HepG2 (cell line): Measurements from ENCODE around the gene TMEM117. TPM values are rescaled to one million over a fixed set of nuclear protein-coding genes. Genes with fewer than 3 reads are reported as not detected.
A peak's percentile ranks its signal among the peaks of the same experiment; 100 is the strongest.

Source experiments
- ARID5B ChIP-seq: IDR thresholded peaks from 2 replicates; pipeline ENCODE4 v1.4.0; 2020; ENCODE audit warnings: mild to moderate bottlenecking, missing genetic modification reagents
- GATAD1 ChIP-seq: IDR thresholded peaks from 2 replicates; pipeline ENCODE4 v1.6.1; 2016; ENCODE audit warnings: missing genetic modification reagents, missing compliant biosample characterization
- HNF4A ChIP-seq: sonication (generic); formaldehyde crosslinking; IDR thresholded peaks from 2 replicates; pipeline ENCODE4 v1.4.0; 2020; ENCODE audit warnings: missing genetic modification reagents
- HNF4G ChIP-seq, 2 experiments: sonication (generic) in 1 of 2; formaldehyde crosslinking in 1 of 2; IDR thresholded peaks; 2 replicates each; pipeline versions ENCODE4 v1.4.0 to v1.6.1; 2011 to 2020; ENCODE audit warnings: borderline replicate concordance in 2 of 2, low read depth in 2 of 2, mild to moderate bottlenecking in 2 of 2, low read length in 1 of 2, missing genetic modification reagents in 1 of 2, moderate library complexity in 1 of 2
- KLF11 ChIP-seq: IDR thresholded peaks from 2 replicates; pipeline ENCODE4 v1.6.1; 2016; ENCODE audit warnings: missing compliant biosample characterization
- MBNL3 ChIP-seq: fragments of 250-450 bp; sonication (Bioruptor Pico); conservative IDR thresholded peaks from 2 replicates; pipeline ENCODE4 v1.8.0; 2022; ENCODE audit warnings: mild to moderate bottlenecking, inconsistent platforms
- MEIS2 ChIP-seq: sonication (generic); formaldehyde crosslinking; IDR thresholded peaks from 2 replicates; pipeline ENCODE4 v1.9.0; 2021; ENCODE audit warnings: mild to moderate bottlenecking, missing genetic modification reagents
- NCOR1 ChIP-seq: fragments of 200-600 bp; sonication (generic); IDR thresholded peaks from 2 replicates; pipeline ENCODE4 v1.7.0; 2017; ENCODE audit warnings: antibody characterized with exemption, low read length, borderline replicate concordance
- PRPF4 ChIP-seq: fragments of 200-400 bp; formaldehyde crosslinking; IDR thresholded peaks from 2 replicates; pipeline ENCODE4 v1.6.1; 2016; ENCODE audit warnings: low read length, low read depth; ENCODE audit not compliant: poor library complexity, severe bottlenecking
- SMARCE1 ChIP-seq: fragments of 450-650 bp; IDR thresholded peaks from 2 replicates; pipeline ENCODE4 v1.6.1; 2017; ENCODE audit warnings: borderline replicate concordance
- ZFY ChIP-seq: sonication (generic); formaldehyde crosslinking; IDR thresholded peaks from 2 replicates; pipeline ENCODE4 v1.4.0; 2020; ENCODE audit warnings: missing genetic modification reagents
- ZNF280B ChIP-seq: sonication (generic); formaldehyde crosslinking; IDR thresholded peaks from 2 replicates; pipeline ENCODE4 v1.5.0; 2020; ENCODE audit warnings: missing genetic modification reagents, mild to moderate bottlenecking, borderline replicate concordance
- ZNF563 ChIP-seq: sonication (generic); formaldehyde crosslinking; IDR thresholded peaks from 2 replicates; pipeline ENCODE4 v1.8.0; 2022; ENCODE audit warnings: mild to moderate bottlenecking, moderate library complexity, missing genetic modification reagents
- polyA plus RNA-seq, 8 experiments: library from polyadenylated mRNA; depleted of rRNA in 3 of 8; stranded (reverse) in 7 of 8; unstranded in 1 of 8; fragments of >200 nt; fragmentation: Illumina TruSeq in 4 of 8; extraction: Trizol in 4 of 8; gene quantifications; 2 replicates each; pipeline versions ENCODE4 v1.2.1 to v1.2.3, GENCODE V29; 2011 to 2016; ENCODE audit warnings: low read depth in 4 of 8, missing spikeins in 1 of 8, mixed read lengths in 1 of 8; ENCODE audit not compliant: insufficient read depth in 1 of 8
- total RNA-seq, 5 experiments: library from RNA; depleted of rRNA; stranded (reverse); fragments of >200 nt; fragmentation: Illumina TruSeq; extraction: Trizol; gene quantifications; 2 replicates each; pipeline ENCODE4 v1.2.3, GENCODE V29; 2016; ENCODE audit warnings: low read depth in 1 of 5
- TF ChIP-seq, protein P1 (sequence below): sonication (generic); formaldehyde crosslinking; IDR thresholded peaks from 2 replicates; pipeline ENCODE4 v1.5.1; 2020; ENCODE audit warnings: missing genetic modification reagents, mild to moderate bottlenecking, borderline replicate concordance
- TF ChIP-seq, protein P2 (sequence below): sonication (generic); formaldehyde crosslinking; IDR thresholded peaks from 2 replicates; pipeline ENCODE4 v1.4.0; 2020; ENCODE audit warnings: missing genetic modification reagents, borderline replicate concordance
- TF ChIP-seq, protein P3 (sequence below): sonication (generic); formaldehyde crosslinking; IDR thresholded peaks from 2 replicates; pipeline ENCODE4 v1.4.0; 2020; ENCODE audit warnings: low read depth, mild to moderate bottlenecking, missing genetic modification reagents
- TF ChIP-seq, protein P4 (sequence below): sonication (generic); formaldehyde crosslinking; IDR thresholded peaks from 2 replicates; pipeline ENCODE4 v1.8.1; 2023; ENCODE audit warnings: mild to moderate bottlenecking, missing genetic modification reagents

The TMEM117 gene
- total and polyA plus RNA-seq, 2 of the 13 experiments (the other 11 are each of a cell fraction or from before 2014, with no cell fraction given): 2.8 to 8.5 TPM

- TF ChIP-seq, protein P1, sequence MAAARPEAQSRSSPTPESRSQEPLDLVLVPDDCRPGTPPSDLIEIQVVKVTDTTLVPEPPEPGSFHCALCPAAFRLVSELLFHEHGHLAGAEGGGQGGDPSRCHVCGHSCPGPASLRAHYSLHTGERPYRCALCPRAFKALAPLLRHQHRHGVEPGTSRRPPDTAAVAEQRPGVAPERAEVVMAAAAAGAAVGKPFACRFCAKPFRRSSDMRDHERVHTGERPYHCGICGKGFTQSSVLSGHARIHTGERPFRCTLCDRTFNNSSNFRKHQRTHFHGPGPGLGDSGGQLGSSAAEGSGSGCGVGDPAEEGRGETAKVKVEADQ (CRISPR knock-in tag): no peak
- TF ChIP-seq ZFY (no peak), MEIS2 (CRISPR knock-in tag) (no peak), ZNF280B (CRISPR knock-in tag) (no peak), PRPF4 (no peak), HNF4A (CRISPR knock-in tag) (peak; percentile 49), NCOR1 (no peak), GATAD1 (CRISPR knock-in tag) (no peak), KLF11 (CRISPR knock-in tag) (no peak), SMARCE1 (no peak), MBNL3 (CRISPR knock-in tag) (no peak), ARID5B (0 out of 2 replicates have a peak, but pooled peaks have one; percentile 22), ZNF563 (CRISPR knock-in tag) (no peak), HNF4G (IDR thresholded peaks at IDR 0.05; ENCODE audit: borderline replicate concordance, low read depth, low read length) (peak; percentile 32; the same call in 1 of the 2 replicates), HNF4G (CRISPR knock-in tag; IDR thresholded peaks at IDR 0.05; ENCODE audit: borderline replicate concordance, low read depth) (no peak)
- TF ChIP-seq, protein P2, sequence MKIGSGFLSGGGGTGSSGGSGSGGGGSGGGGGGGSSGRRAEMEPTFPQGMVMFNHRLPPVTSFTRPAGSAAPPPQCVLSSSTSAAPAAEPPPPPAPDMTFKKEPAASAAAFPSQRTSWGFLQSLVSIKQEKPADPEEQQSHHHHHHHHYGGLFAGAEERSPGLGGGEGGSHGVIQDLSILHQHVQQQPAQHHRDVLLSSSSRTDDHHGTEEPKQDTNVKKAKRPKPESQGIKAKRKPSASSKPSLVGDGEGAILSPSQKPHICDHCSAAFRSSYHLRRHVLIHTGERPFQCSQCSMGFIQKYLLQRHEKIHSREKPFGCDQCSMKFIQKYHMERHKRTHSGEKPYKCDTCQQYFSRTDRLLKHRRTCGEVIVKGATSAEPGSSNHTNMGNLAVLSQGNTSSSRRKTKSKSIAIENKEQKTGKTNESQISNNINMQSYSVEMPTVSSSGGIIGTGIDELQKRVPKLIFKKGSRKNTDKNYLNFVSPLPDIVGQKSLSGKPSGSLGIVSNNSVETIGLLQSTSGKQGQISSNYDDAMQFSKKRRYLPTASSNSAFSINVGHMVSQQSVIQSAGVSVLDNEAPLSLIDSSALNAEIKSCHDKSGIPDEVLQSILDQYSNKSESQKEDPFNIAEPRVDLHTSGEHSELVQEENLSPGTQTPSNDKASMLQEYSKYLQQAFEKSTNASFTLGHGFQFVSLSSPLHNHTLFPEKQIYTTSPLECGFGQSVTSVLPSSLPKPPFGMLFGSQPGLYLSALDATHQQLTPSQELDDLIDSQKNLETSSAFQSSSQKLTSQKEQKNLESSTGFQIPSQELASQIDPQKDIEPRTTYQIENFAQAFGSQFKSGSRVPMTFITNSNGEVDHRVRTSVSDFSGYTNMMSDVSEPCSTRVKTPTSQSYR (CRISPR knock-in tag): no peak
- TF ChIP-seq, protein P3, sequence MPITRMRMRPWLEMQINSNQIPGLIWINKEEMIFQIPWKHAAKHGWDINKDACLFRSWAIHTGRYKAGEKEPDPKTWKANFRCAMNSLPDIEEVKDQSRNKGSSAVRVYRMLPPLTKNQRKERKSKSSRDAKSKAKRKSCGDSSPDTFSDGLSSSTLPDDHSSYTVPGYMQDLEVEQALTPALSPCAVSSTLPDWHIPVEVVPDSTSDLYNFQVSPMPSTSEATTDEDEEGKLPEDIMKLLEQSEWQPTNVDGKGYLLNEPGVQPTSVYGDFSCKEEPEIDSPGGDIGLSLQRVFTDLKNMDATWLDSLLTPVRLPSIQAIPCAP (CRISPR knock-in tag): no peak
- TF ChIP-seq, protein P4, sequence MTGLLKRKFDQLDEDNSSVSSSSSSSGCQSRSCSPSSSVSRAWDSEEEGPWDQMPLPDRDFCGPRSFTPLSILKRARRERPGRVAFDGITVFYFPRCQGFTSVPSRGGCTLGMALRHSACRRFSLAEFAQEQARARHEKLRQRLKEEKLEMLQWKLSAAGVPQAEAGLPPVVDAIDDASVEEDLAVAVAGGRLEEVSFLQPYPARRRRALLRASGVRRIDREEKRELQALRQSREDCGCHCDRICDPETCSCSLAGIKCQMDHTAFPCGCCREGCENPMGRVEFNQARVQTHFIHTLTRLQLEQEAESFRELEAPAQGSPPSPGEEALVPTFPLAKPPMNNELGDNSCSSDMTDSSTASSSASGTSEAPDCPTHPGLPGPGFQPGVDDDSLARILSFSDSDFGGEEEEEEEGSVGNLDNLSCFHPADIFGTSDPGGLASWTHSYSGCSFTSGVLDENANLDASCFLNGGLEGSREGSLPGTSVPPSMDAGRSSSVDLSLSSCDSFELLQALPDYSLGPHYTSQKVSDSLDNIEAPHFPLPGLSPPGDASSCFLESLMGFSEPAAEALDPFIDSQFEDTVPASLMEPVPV (CRISPR knock-in tag): no peak
Observed at GRCh38 chr12:43980627-43981191, 144.8 kb downstream of the TMEM117 start (continued).
